Vagina (tissue), 2 donors: ENCODE data around the gene BORCS8. TPM values are rescaled to one million over a fixed set of nuclear protein-coding genes. Genes with fewer than 3 reads are reported as not detected.

Source experiments
- DNase-seq, 2 donors: peaks; one replicate each; pipeline ENCODE4 v3.0.0-alpha.2; 2017; ENCODE audit errors: extremely low spot score in 2 of 2
- H3K27ac ChIP-seq: fragments of 200-600 bp; sonication (generic); one replicate; pipeline ENCODE4 v1.5.1; 2019
- H3K27me3 ChIP-seq: fragments of 200-600 bp; sonication (generic); one replicate; pipeline ENCODE4 v1.5.1; 2019
- H3K36me3 ChIP-seq, 2 donors: fragments of 200-600 bp; sonication (generic); one replicate each; pipeline ENCODE4 v1.5.1; 2017 to 2019
- H3K4me1 ChIP-seq: fragments of 200-600 bp; sonication (generic); one replicate; pipeline ENCODE4 v1.5.1; 2019
- H3K4me3 ChIP-seq, 2 donors: fragments of 200-600 bp; sonication (generic); 1 replicate in 1 of 2; 2 replicates in 1 of 2; pipeline ENCODE4 v1.5.1; 2016 to 2019
- H3K9me3 ChIP-seq: fragments of 200-600 bp; sonication (generic); one replicate; pipeline ENCODE4 v1.5.1; 2019
- CTCF ChIP-seq, 3 experiments: fragments of 450-650 bp in 2 of 3; fragments of 200-600 bp in 1 of 3; sonication (generic) in 1 of 3; IDR thresholded peaks; one replicate each; pipeline ENCODE4 v1.5.1; 2017 to 2019; ENCODE audit warnings: antibody characterized with exemption in 3 of 3, mild to moderate bottlenecking in 2 of 3, moderate library complexity in 2 of 3
- POLR2A ChIP-seq, 2 donors: fragments of 450-650 bp; IDR thresholded peaks; one replicate each; pipeline ENCODE4 v1.6.1; 2017; ENCODE audit warnings: antibody characterized with exemption in 2 of 2, mild to moderate bottlenecking in 2 of 2, moderate library complexity in 2 of 2
- POLR2AphosphoS5 ChIP-seq, 2 donors: sonication (generic); formaldehyde crosslinking; IDR thresholded peaks; one replicate each; pipeline ENCODE4 v1.9.0; 2017; ENCODE audit warnings: antibody characterized with exemption in 2 of 2, mild to moderate bottlenecking in 2 of 2, low read depth in 1 of 2; ENCODE audit not compliant: insufficient read depth in 1 of 2
- intact Hi-C: fragments of 100-400 bp; cut with DNase I; formaldehyde crosslinking; loops from one replicate; pipeline ENCODE4 v1.15.1; 2023
- total RNA-seq: library from RNA; depleted of rRNA; stranded (reverse); fragments of >200 nt; gene quantifications from one replicate; pipeline ENCODE4 v1.2.3, GENCODE V29; 2016

Gene BORCS8
- total RNA-seq, 1 donor from 2014 or later, result 18.9 TPM

GRCh38 chr19:19169236-19170052, 22.5 kb downstream of the BORCS8 start:
- Histone ChIP-seq H3K4me1 (peaks cover 16% of the 10 kb centered on the region), H3K27ac (no peak overlapping the region), H3K27me3 (no peaks in the 10 kb centered on the region), H3K36me3 (no peaks in the 10 kb centered on the region), H3K4me3 (peak overlapping the region; percentile 13 to 29), H3K9me3 (no peaks in the 10 kb centered on the region)
- TF ChIP-seq POLR2A (IDR thresholded peaks at IDR 0.05), result no peak
- intact Hi-C loops, result no loop called here
- DNase-seq, result no peak

DNA sequence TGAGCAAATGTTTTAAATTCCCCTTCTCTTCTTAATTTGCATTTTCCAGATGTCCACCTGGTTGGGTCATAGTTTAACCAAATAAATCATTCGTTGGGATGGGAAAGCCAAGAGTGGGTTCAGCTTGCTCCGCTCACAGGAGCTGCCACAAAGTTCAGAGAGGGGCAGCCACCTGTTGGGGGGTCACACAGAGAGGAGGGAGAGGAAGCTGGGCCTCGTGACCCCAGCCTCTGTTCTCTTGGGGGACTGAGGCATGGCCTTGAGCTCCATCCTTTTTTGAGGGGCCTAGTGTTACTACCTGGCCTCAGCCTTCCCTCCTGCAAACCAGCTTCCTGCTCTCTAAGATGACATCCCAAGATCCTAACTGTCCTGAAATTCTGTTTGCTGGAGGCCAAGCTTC, 24.3 kb downstream of the BORCS8 start:
- no peak for DNase-seq
- Histone ChIP-seq H3K27me3 (no peaks in the 10 kb centered on the region), H3K4me3 (no peak overlapping the region), H3K27ac (no peak overlapping the region), H3K4me1 (peaks cover 16% of the 10 kb centered on the region), H3K36me3 (no peaks in the 10 kb centered on the region), H3K9me3 (no peaks in the 10 kb centered on the region)
- intact Hi-C loops, result no loop called here
- TF ChIP-seq POLR2A (IDR thresholded peaks at IDR 0.05) (no peak), CTCF (IDR thresholded peaks at IDR 0.05) (no peak), POLR2AphosphoS5 (IDR thresholded peaks at IDR 0.05; ENCODE audit: insufficient read depth in 1 of 2, low read depth in 1 of 2) (no peak)

GRCh38 chr19:19165396-19165795, 26.6 kb downstream of the BORCS8 start:
- intact Hi-C loops, result no loop called here
- Histone ChIP-seq H3K36me3 (no peaks in the 10 kb centered on the region), H3K9me3 (no peaks in the 10 kb centered on the region), H3K27ac (no peak overlapping the region), H3K27me3 (no peaks in the 10 kb centered on the region), H3K4me1 (peaks cover 9% of the 10 kb centered on the region), H3K4me3 (no peak overlapping the region)
- TF ChIP-seq CTCF (IDR thresholded peaks at IDR 0.05) (no peak), POLR2AphosphoS5 (IDR thresholded peaks at IDR 0.05; ENCODE audit: insufficient read depth in 1 of 2, low read depth in 1 of 2) (no peak), POLR2A (IDR thresholded peaks at IDR 0.05) (no peak)
- no peak for DNase-seq

DNA sequence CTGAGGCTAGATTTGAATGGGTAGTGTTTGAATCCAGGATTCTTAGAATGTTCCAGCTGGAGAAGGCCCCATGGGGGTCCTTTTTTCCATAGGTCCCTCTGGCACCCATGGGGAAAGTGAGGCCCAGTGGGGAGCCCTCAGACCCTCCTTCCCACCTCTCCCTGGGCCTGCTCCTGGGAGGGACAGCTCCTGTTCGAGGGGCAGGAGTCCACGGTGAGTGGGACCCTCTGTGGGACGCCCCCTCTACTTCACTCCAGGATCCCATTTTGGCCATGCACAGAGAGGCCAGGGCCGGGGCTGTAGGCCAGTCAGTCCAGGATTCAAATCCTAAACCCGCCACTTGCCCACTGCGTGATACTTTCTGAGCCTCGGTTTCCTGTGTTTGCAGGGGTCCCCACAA, 29.5 kb downstream of the BORCS8 start:
- TF ChIP-seq POLR2A (IDR thresholded peaks at IDR 0.05), result no peak
- TF ChIP-seq CTCF (IDR thresholded peaks at IDR 0.05), result no peak
- TF ChIP-seq POLR2AphosphoS5 (IDR thresholded peaks at IDR 0.05; ENCODE audit: insufficient read depth in 1 of 2, low read depth in 1 of 2), result no peak
- intact Hi-C loops, result no loop called here

DNA sequence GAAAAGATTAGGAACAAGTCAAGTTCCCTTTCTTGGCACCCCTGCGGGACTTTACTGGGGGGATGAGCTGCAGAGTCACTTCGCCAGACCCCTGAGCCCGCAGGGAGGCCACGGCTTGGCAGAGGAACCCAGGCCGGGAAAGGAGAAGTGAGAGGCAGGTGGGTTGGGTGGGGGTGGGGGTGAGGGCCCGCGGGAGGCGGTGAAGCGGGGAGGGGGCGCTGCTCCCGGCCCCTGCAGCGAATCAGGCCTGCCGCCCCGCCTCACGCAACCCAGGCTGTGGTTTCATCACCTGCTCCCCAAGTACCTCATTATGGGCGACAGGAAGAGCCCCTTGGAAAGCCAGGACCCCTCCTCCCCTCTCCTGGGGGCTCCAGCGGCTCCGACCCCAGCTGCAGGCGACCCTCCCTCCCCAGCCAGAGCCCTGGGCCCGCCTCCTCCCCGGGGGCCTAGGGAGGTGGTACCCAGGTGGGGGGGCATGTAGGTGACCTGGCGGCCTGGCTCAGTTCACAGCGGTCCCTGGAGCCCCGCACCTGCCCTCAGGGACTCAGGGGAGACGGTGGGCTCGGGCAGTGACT, 31.4 kb downstream of the BORCS8 start:
- H3K4me3 ChIP-seq, result no peak overlapping the region
- peaks cover 0 to 5% of the 10 kb centered on the region in 2 donors for H3K36me3 ChIP-seq
- no peaks in the 10 kb centered on the region for H3K9me3 ChIP-seq
- TF ChIP-seq POLR2A (IDR thresholded peaks at IDR 0.05), result no peak
- no peak for TF ChIP-seq CTCF (IDR thresholded peaks at IDR 0.05)
- TF ChIP-seq POLR2AphosphoS5 (IDR thresholded peaks at IDR 0.05; ENCODE audit: insufficient read depth in 1 of 2, low read depth in 1 of 2), result no peak
- no peaks in the 10 kb centered on the region for H3K4me1 ChIP-seq
- DNase-seq, result no peak
- intact Hi-C loops, result no loop called here
- no peak overlapping the region for H3K27ac ChIP-seq
- H3K27me3 ChIP-seq, result no peaks in the 10 kb centered on the region

More for the DNA sequence above, 29.5 kb downstream of the BORCS8 start:
- H3K27me3 ChIP-seq, result no peaks in the 10 kb centered on the region
- H3K9me3 ChIP-seq, result no peaks in the 10 kb centered on the region
- no peaks in the 10 kb centered on the region for H3K36me3 ChIP-seq
- H3K27ac ChIP-seq, result no peak overlapping the region
- DNase-seq, result no peak
- no peaks in the 10 kb centered on the region for H3K4me1 ChIP-seq
- no peak overlapping the region for H3K4me3 ChIP-seq
